B cell (primary cell): Measurements from ENCODE around the gene PLPPR1. TPM values are rescaled to one million over a fixed set of nuclear protein-coding genes. Genes with fewer than 3 reads are reported as not detected.

ENCODE experiments used
- ATAC-seq: fragments of 200-7000 bp; cut with Tn5 transposase; one replicate; pipeline ENCODE4 v1.10.0; 2021; ENCODE audit warnings: low read depth, mild to moderate bottlenecking, moderate number of reproducible peaks, moderate library complexity
- CTCF ChIA-PET: fragments of 350-600 bp; sonication (Branson Sonifier 250); formaldehyde crosslinking; loops from one replicate; lab custom pipeline; 2021; ENCODE audit warnings: antibody characterized with exemption, inconsistent platforms; lab: Charles Lee
- POLR2A ChIA-PET: fragments of 350-600 bp; sonication (Branson Sonifier 250); formaldehyde crosslinking; loops from one replicate; lab custom pipeline; 2021; ENCODE audit warnings: antibody characterized with exemption; lab: Charles Lee
- DNase-seq: peaks from one replicate; pipeline ENCODE4 v3.0.0; 2013
- H2AFZ ChIP-seq: 2 replicates; pipeline ENCODE4 v1.6.1; 2012; ENCODE audit warnings: mild to moderate bottlenecking, low read depth, low read length; ENCODE audit not compliant: insufficient read depth, poor library complexity, severe bottlenecking
- H3K27ac ChIP-seq, 2 donors: 1 replicate in 1 of 2; 2 replicates in 1 of 2; pipeline ENCODE4 v1.5.1; 2012 to 2013; ENCODE audit warnings: low read length in 2 of 2, mild to moderate bottlenecking in 2 of 2, moderate library complexity in 1 of 2
- H3K27me3 ChIP-seq, 4 experiments: fragments of 200-600 bp in 1 of 4; sonication (generic) in 1 of 4; replicated peaks in 1 of 4; 1 replicate in 2 of 4; 2 replicates in 2 of 4; pipeline versions ENCODE4 v1.6.1 to v1.7.0; 2013 to 2016; ENCODE audit warnings: low read length in 3 of 4, mild to moderate bottlenecking in 2 of 4, mixed read lengths in 1 of 4, moderate library complexity in 1 of 4; ENCODE audit not compliant: insufficient read depth in 4 of 4, control insufficient read depth in 3 of 4; ENCODE audit errors: control extremely low read depth in 1 of 4
- H3K36me3 ChIP-seq, 2 experiments: replicated peaks in 1 of 2; 1 replicate in 1 of 2; 2 replicates in 1 of 2; pipeline versions ENCODE4 v1.6.1 to v1.7.1; 2013; ENCODE audit warnings: low read length in 1 of 2; ENCODE audit not compliant: insufficient read depth in 2 of 2, control insufficient read depth in 1 of 2; ENCODE audit errors: control extremely low read depth in 1 of 2, extremely low read depth in 1 of 2
- H3K4me1 ChIP-seq, 2 donors: fragments of 200-600 bp in 1 of 2; sonication (generic) in 1 of 2; 1 replicate in 1 of 2; 2 replicates in 1 of 2; pipeline versions ENCODE4 v1.5.1 to v1.6.1; 2013 to 2017; ENCODE audit warnings: low read length in 2 of 2; ENCODE audit not compliant: control insufficient read depth in 2 of 2, insufficient read depth in 2 of 2
- H3K4me2 ChIP-seq: replicated peaks from 2 replicates; pipeline ENCODE3; 2012; ENCODE audit warnings: mild to moderate bottlenecking, low read depth, low read length; ENCODE audit not compliant: poor library complexity, severe bottlenecking
- H3K4me3 ChIP-seq, 5 experiments: fragments of 200-600 bp in 1 of 5; sonication (generic) in 1 of 5; 1 replicate in 3 of 5; 2 replicates in 2 of 5; pipeline versions ENCODE4 v1.5.1 to v1.7.0; 2011 to 2016; ENCODE audit warnings: low read length in 4 of 5, mild to moderate bottlenecking in 4 of 5, low read depth in 2 of 5, control low read depth in 1 of 5, moderate library complexity in 1 of 5; ENCODE audit not compliant: insufficient read depth in 1 of 5; ENCODE audit errors: control extremely low read depth in 1 of 5, extremely low read depth in 1 of 5
- H3K79me2 ChIP-seq: fragments of 200-600 bp; sonication (generic); one replicate; pipeline ENCODE4 v1.6.0; 2016; ENCODE audit warnings: low read length; ENCODE audit not compliant: control insufficient read depth, insufficient read depth
- H3K9ac ChIP-seq: fragments of 200-600 bp; sonication (generic); 2 replicates; pipeline ENCODE4 v1.6.1; 2017; ENCODE audit warnings: mild to moderate bottlenecking, low read length, moderate library complexity
- H3K9me3 ChIP-seq, 3 donors: one replicate each; pipeline versions ENCODE4 v1.6.1 to v1.7.1; 2013; ENCODE audit warnings: low read length in 2 of 3; ENCODE audit not compliant: control insufficient read depth in 2 of 3, insufficient read depth in 1 of 3; ENCODE audit errors: control extremely low read depth in 1 of 3
- H4K20me1 ChIP-seq: 2 replicates; pipeline ENCODE4 v1.6.0; 2012; ENCODE audit warnings: mild to moderate bottlenecking, low read length; ENCODE audit not compliant: insufficient read depth, control insufficient read depth, poor library complexity, severe bottlenecking
- H3K27ac Mint-ChIP-seq: one replicate; pipeline ENCODE4 v1.8.0; 2021; ENCODE audit warnings: mixed read lengths
- H3K27me3 Mint-ChIP-seq: one replicate; pipeline ENCODE4 v1.8.0; 2021; ENCODE audit warnings: mixed read lengths
- H3K4me1 Mint-ChIP-seq: one replicate; pipeline ENCODE4 v1.8.0; 2021; ENCODE audit warnings: mixed read lengths
- H3K4me3 Mint-ChIP-seq: one replicate; pipeline ENCODE4 v1.8.0; 2021; ENCODE audit warnings: mixed read lengths
- H3K9me3 Mint-ChIP-seq: one replicate; pipeline ENCODE4 v1.8.0; 2022; ENCODE audit warnings: mixed read lengths; ENCODE audit not compliant: insufficient read depth
- CTCF ChIP-seq: fragments of 200-600 bp; IDR thresholded peaks from one replicate; pipeline ENCODE4 v1.8.0; 2022; ENCODE audit warnings: antibody characterized with exemption, mild to moderate bottlenecking
- EZH2 ChIP-seq: IDR thresholded peaks from 2 replicates; pipeline ENCODE4 v1.6.1; 2012; ENCODE audit warnings: borderline replicate concordance, low read depth, mild to moderate bottlenecking, moderate library complexity, low read length; ENCODE audit not compliant: insufficient read depth, poor library complexity, severe bottlenecking
- WGBS: methylation state at CpG from one replicate; pipeline ENCODE4 v1.1.5; 2013; ENCODE audit warnings: missing lambda C conversion rate; ENCODE audit not compliant: insufficient coverage; 5-methylcytosine and 5-hydroxymethylcytosine counted together
- intact Hi-C: fragments of 100-400 bp; cut with micrococcal nuclease; formaldehyde crosslinking; loops from one replicate; pipeline ENCODE4 v1.10.0; 2022
- polyA plus RNA-seq: library from polyadenylated mRNA; depleted of rRNA; stranded (reverse); fragments of >200 nt; gene quantifications from 2 replicates; pipeline ENCODE4 v1.2.3, GENCODE V29; 2012
- total RNA-seq, 2 donors: library from RNA; stranded (reverse); fragments of 120-200 nt in 1 of 2; gene quantifications; 1 replicate in 1 of 2; 2 replicates in 1 of 2; pipeline versions ENCODE4 v1.2.3 to v1.2.4, GENCODE V29; 2013 to 2022

PLPPR1 gene
- total and polyA plus RNA-seq, 2 donors (not counting 1 experiment from before 2014, with no cell fraction given), result not detected

GRCh38 chr9:101246691-101247090 lies 218.2 kb downstream of the PLPPR1 start:
- H3K27ac ChIP-seq, result no peak overlapping the region
- 44% methylated on average over 1 of the region's 1 CpG for WGBS
- no peaks in the 10 kb centered on the region for H3K9me3 ChIP-seq
- no peaks in the 10 kb centered on the region for H3K4me1 ChIP-seq
- H3K27ac Mint-ChIP-seq, result no peak overlapping the region
- DNase-seq (no peak), ATAC-seq (no peak)
- TF ChIP-seq CTCF (no peak), EZH2 (no peak)
- H4K20me1 ChIP-seq, result no peaks in the 10 kb centered on the region
- ChIA-PET CTCF (no interaction called here), POLR2A (no interaction called here)
- intact Hi-C loops, result no loop called here
- H2AFZ ChIP-seq, result no peak overlapping the region
- H3K4me3 Mint-ChIP-seq, result no peak overlapping the region
- no peak overlapping the region for H3K4me3 ChIP-seq
- H3K27me3 ChIP-seq, result no peaks in the 10 kb centered on the region
- no peaks in the 10 kb centered on the region for H3K36me3 ChIP-seq
- no peaks in the 10 kb centered on the region for H3K9me3 Mint-ChIP-seq
- no peaks in the 10 kb centered on the region for H3K4me1 Mint-ChIP-seq
- peaks cover 8% of the 10 kb centered on the region for H3K27me3 Mint-ChIP-seq
- H3K4me2 ChIP-seq, result no peak overlapping the region
- H3K9ac ChIP-seq, result no peak overlapping the region
- H3K79me2 ChIP-seq, result no peaks in the 10 kb centered on the region

- peaks cover 8% of the 10 kb centered on the region for H3K27me3 Mint-ChIP-seq
- no peak overlapping the region for H3K4me2 ChIP-seq
- H3K4me3 Mint-ChIP-seq, result no peak overlapping the region
- no peaks in the 10 kb centered on the region for H3K9me3 Mint-ChIP-seq
- no peak for DNase-seq
- no peak overlapping the region for H3K9ac ChIP-seq
- H3K4me1 ChIP-seq, result no peaks in the 10 kb centered on the region
- no peaks in the 10 kb centered on the region for H3K79me2 ChIP-seq
- TF ChIP-seq EZH2 (no peak), CTCF (no peak)
- no peaks in the 10 kb centered on the region for H4K20me1 ChIP-seq
- no peak overlapping the region for H2AFZ ChIP-seq
- ChIA-PET POLR2A (no interaction called here), CTCF (no interaction called here)
- H3K27ac ChIP-seq, result no peak overlapping the region
- H3K4me3 ChIP-seq, result no peak overlapping the region
- H3K27ac Mint-ChIP-seq, result no peak overlapping the region
- intact Hi-C loops, result no loop called here
- H3K36me3 ChIP-seq, result no peaks in the 10 kb centered on the region
- no peaks in the 10 kb centered on the region for H3K4me1 Mint-ChIP-seq
- no peak for ATAC-seq
- H3K27me3 ChIP-seq, result no peaks in the 10 kb centered on the region
- H3K9me3 ChIP-seq, result no peaks in the 10 kb centered on the region
- no CpG with 5 or more reads among the region's 2 CpGs for WGBS
Measured at GRCh38 chr9:101247297-101247696, 218.8 kb downstream of the PLPPR1 start.
